HG03025 (cell line): ENCODE measurements around the gene CEP131.
"Not testable (repeated sequence)": the region's sequence is repeated elsewhere in the genome, so short reads cannot be mapped to it uniquely, and the experiment has no call there.

Experiments
- ATAC-seq: cut with Tn5 transposase; IDR thresholded peaks from one replicate; pipeline ENCODE4 v1.9.1; 2021; ENCODE audit warnings: mild to moderate bottlenecking, moderate library complexity; ENCODE audit not compliant: unreplicated experiment, low FRiP score

Gene CEP131

DNA sequence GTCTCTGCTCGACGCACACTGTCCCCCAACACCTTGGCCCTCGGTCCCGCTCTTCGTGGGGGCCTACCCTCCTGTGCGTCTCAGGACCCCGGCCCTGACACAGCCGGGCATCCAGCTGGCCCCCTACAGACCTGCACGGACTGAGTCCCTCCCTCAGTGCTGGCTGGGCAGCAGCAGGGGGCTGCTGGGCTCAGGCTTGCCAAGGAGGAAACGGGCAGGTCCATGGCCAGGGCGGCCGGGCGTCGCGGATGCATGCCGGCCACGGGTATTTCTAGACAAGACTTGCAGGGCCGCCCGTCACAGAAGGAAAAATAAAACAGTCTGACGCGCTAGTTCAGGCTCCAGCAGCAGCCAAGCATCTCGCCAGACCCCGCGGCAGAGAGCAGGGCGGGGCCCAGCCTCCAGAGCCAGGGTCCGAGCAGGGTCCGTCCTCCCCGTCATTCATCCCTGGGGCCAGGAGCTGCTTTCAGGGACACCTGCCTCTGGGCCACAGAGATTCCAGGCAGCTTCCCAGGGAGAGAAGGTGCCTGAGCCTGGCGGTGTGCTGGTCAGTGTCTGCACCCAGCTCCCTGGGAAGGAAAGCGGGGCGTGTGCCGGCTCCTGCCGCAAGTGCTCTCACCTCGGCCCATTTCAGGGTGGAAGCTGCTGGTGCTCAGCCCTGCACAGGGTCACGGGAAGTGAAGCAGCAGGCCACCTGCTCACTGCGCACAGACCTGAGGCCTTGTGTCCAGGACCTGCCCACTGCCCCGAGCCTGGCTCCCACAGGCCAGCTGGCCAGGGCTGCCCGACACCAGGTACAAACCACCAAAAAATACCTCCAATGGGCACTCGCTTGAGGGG is 64.7 kb downstream of the CEP131 start:
- no peak for ATAC-seq

DNA sequence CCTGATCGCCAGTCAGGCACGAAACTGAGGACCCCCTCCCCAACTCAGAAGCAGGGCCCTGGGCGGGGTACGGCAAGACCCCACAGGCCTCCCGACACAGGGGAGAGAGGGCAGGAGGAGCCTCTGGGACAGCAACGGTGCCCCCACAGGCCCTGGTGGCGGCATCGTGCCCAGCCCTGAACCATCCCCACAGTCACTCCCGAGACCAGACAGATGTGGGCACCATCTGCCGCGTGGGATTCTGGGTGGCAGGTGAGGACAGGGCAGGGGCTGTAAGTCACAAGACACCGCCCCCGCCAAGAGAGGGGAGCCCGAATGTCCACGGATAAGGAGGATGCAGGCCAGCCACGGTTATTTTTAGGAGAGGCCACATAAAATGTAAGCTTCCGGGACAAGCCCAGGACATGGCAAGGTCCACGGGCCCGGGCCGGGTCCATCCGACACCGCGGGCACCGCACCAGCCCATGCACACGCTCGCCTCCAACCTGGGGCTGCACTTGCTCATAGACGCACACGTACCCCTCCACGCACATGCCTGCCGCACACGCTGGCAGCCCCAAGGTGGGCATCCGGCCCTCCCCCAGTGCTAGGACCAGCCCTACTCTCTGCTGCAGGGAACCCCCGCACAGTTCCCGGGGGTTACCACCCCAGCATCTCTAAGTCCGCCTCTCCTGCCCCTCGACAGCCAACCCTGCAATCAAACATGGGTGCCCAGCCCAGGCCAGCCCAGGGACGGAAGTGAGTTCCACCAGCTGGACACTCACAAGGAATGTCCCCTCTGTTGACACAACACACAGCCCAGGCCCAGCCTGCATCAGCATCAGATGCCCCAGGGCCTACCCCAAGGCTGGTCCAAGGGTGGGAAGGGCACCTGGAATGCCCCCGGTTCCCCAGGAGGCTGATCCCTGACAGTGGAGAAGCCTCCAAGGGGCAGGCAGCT is 65.6 kb downstream of the CEP131 start:
- no peak for ATAC-seq

DNA sequence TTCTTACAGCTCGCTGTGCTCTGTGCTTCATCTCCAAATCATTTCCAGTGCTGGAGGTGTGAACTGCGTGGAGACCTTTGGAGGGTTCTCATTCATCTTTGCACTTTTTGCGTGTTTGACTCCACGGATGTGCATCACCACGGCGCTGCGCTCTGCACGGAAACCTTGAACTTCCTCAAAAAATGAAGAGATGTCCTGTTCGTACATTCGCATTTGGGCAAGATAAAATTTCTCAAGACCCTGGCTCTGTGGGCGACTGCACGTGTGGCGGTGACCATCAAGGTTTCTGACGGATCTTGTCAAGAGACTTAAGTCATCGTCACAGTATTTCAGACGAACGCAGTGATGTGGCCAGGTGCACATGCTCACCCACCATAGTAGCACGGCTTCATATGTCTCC is 67.8 kb downstream of the CEP131 start:
- no peak for ATAC-seq

DNA sequence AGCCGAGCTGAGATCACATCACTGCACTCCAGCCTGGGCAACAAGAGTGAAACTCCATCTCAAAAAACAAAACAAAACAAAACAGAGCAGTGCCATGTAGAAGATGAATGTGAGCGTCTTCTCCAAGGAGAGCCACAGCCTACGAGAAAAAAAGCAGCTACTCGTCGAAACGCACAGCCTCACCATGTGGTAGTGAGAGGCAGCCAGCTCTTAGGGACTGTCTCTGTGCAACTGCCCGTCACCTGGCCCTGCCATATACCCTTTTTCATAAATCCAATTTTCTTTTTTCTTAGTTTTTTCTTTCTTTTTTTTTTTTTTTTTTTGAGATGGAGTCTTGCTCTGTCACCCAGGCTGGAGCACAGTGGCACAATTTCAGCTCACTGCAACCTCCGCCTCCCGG is 68.7 kb downstream of the CEP131 start:
- not testable (repeated sequence) for ATAC-seq

DNA sequence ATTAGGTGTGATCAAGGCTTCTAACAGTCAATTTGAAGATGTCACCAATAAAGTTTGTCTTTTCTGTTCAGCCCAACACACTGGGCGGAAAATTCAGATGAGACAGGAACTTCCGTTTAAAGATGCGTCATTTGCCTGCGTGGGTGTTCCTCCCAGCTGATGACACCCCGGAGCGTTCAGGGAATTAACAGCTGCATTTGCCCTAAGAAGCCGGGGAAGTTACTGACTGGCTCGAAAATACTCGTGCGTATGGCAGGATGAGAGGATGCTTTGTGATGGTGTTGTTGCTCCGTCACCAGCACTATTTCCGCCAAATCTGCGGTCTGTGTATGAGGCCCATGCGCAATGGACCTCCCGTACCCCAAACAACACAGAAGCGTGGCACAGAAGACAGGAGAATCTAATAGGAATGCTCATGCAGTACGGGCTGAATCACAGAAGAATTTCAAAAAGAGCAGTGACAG is 69.4 kb downstream of the CEP131 start:
- no peak for ATAC-seq

DNA sequence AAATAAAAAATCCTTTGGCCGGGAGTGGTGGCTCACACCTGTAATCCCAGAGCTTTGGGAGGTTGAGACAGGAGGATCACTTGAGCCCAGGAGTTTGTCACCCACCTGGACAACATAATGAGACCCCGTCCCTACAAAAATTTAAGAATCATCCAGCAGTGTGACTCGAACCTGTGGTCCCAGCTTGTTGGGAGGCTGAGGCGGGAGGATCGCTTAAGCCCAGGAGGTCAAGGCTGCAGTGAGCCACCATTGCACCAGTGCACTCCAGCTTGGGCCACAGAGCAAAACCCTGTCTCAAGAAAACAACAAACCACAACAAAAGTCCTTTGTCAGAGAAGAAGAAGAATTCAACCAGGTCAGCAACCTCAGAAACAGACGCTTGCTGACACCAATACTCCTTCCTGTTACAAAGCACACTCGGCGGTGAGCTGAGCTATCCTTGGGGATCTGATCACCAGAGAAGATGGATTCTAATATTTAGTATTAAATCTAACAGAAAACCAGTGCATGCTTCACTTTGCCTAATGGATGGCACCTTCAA is 70.4 kb downstream of the CEP131 start:
- no peak for ATAC-seq

DNA sequence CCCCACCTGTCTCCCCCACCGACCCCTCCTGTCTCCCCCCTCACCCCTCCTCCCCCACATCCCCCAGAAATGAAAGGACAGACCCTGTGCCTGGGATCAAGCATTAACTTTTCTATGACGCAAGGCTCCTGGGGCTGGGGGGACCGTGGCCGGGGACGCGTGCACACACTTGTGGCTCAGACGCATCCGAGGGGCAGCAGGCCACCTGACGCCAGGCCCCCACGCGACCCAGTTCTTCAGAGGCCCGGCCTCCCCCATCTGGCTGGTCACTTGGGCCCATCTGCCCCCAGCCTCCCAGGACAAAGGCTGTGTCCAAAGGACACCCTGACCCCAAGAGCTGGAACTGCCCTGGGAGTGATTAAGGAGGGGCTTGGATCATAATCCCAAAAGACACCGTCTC is 71.5 kb downstream of the CEP131 start:
- no peak for ATAC-seq

DNA sequence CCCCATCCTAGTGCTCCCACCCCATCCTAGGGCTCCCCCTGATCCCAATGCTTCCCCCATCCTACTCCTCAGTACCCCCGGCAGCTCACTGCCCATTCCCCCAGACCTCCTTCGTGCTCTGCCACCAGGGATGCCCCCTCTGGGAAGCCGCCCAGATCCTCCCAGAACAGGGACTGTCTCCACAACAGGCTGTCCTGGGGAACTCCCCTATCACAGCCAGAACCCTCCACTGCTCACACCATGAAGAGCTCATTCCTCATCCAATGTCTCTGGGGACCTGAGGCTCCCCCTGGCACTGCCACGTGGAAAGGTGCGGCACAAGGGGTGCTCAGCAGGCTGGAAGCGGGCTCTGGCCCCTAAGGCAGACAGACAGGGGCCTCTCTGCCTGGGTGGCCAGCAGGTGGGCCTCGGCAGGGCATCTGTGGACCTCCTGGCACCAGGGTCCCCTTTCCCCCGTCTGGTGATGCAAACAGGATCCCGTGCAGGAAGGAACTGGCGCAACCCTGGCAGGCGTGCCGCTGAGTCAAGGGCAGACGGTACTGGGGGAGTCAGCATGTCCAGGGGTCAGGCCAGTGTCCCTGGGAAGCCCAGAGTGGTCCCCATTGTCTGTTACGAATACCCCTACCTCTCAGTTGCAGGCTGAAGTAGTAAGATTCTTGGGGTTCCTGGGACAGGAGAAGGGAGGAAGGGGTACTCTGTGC is 72.2 kb downstream of the CEP131 start:
- ATAC-seq = no peak

DNA sequence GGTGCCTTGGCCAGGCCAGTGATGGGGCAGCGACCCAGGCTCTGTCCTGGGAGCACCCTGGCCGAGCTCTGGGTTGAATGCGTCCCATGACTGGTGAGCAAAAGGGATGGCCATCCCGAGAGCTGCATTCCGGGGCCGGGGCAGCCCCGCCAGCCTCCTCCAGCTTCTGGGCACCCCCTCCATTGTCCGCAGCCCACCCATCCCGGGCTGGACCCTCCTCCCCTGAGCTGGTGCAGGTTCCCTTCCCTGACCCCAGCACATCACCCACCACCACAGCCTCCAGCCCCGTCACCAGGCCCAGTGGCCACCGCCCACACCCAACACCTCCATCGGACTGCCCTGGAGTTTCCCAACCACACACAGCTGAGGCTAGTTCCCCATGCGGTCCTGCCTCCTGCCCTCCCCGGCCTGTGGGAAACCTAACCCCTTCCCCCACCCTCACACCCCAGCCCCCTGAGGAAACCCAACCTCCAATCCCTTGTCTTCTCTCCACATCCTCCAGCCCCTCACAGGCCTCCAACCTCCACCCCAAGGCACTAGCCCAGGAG is 73.7 kb downstream of the CEP131 start:
- ATAC-seq = no peak

DNA sequence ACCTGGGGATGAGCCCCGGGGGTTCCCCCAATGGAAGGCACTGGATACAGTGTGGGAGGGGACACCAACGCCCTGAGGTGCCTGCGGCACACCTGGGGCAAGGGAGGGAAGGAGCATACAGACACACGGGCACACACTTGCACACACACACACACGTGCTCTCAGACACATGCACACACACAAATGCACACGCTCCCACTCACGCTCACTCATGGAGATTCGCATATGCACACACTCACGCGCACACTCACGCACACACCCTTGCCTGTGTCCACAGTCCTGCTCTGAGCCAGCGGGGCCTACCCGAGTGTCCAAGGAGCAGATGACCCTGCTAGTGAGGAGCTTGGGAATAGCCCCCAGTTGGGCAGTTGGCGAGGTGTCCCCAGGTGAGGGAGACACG is 74.2 kb downstream of the CEP131 start:
- ATAC-seq = no peak

DNA sequence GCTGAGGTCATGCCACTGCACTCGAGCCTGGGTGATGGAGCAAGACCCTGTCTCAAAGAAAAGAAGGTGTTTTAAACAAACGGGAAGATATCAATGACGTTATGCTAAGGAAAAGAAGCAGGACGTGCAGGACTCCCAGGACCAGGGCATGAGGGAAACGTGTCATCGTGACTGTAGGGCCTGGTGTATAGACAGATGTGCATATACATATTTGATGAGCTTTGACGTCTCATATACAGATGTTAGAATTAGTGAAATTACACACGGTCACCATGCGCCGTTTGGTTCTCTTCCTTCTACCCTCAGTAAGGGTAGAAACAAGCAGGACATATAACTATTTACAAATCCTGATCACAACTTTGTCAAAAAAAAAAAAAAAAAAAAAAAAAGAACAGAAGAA is 75.1 kb downstream of the CEP131 start:
- no peak for ATAC-seq

DNA sequence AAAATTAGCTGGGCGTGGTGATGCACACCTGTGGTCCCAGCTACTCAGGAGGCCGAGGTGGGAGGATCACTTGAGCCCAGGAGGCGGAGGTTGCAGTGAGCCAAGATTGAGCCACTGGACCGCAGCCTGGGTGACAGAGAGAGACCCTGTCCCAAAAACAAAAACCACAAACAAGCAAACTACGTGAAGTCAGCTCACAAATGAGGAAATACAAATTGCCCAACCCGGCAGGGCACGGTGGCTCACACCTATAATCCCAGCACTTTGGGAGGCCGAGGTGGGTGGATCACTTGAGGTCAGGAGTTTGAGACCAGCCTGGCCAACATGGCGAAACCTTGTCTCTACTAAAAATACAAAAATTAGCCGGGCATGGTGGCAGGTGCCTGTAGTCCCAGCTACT is 76.6 kb downstream of the CEP131 start:
- not testable (repeated sequence) for ATAC-seq

DNA sequence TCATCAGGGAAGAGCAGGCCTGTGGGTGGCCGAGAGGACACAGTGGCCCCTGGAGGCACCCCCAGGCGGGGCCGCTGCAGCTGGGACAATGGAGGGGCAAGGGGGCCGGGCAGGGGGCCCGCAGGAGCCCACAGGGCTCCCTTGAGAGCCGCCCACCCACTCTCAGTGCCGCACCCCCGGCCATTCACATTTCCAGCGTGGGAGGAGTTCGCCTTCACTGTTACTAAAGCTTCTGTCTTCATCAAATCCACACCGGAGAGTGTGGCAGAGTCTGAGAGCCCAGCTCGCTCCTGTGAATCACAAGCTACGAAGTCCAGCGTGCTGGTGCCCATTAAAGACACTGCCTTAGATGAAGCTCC is 78.4 kb downstream of the CEP131 start:
- ATAC-seq = no peak

DNA sequence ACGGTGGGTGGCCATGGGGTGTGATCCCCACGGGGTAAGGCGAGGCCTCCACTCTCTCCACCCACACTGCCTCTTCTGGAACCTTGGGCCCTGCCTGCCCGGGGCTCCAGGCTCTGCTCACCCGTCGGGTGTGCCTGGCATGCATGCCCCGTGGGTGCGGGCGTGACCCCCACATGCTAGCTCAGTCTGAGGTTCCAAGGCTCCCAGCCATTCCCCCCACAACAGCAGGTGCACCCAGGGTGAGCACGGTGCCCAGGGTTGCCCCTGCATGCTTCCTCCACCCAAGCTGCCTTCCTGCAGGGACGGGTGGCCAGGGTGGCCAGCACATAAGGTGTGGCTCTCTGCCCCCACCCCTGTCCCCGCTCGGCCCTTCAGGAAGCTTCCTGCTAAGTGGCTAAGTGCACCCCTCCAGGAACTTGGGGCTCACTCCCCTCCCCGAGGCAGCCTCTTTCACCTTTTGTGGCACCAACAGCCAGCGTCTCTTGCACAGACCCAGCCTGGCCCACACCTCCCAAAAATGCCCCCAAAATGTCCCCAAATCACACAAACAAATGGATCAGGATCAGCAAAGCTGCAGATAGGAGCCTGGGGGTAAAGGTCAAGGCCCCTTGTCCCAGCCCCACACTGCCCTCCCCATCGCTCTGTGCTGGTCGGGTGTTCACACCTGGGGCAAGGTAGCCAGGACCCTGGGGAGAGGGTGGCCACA is 78.9 kb downstream of the CEP131 start:
- no peak for ATAC-seq

DNA sequence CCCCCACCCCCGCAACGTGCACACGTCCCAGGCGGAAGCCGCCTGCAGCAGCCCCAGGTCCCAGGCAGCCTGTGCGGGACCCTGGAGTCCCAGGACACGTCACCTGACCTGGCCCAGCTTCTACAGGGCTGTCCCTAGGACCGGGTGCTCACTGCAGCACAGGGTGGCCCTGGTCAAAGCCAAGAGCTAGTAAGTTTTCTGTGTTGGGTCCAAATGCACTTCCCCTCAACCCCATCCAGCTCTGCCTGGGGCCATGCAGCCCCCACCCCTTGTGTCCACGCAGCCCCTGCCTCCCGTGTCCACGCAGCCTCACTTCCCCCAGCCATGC is 79.6 kb downstream of the CEP131 start:
- no peak for ATAC-seq

DNA sequence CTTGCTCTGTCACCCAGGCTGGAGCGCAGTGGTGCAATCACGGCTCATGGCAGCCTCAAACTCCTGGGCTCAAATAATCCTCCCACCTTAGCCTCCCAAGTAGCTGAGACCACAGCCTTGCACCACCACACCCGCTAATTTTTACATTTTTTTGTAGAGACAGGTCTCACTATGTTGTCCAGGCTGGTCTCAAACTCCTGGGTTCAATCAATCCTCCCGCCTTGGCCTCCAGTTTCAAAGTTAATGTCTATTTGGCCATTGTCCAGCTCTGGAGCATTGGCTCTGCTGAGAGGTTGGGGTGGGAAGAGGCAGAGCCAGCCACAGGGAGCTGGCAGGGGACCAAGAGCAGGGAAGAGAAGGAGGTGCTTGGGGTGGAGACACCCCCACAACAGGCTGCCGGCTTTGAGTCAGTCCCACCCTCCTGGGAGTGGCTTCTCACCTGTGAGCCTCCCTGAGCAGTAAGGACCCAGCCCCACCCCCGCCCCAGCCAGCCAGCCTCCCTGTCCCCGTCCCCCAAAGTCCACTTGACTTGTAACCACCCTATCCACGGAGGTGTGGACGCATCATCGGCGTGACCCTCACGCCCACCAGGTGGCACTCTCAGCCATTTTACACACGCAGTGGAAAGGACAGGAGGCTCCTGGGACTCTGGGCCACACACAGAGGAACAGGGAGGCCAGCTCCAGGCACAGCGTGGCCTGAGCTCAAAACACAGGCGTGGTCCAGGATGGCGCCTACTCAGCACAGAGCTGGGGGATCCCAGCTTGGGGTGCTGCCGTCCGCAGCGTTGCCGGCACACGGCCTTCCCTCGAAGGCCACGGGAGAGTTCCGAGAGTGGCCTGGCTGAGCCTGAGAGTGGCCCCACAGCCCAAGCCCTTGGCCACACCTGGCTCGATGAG is 80.2 kb downstream of the CEP131 start:
- no peak for ATAC-seq

DNA sequence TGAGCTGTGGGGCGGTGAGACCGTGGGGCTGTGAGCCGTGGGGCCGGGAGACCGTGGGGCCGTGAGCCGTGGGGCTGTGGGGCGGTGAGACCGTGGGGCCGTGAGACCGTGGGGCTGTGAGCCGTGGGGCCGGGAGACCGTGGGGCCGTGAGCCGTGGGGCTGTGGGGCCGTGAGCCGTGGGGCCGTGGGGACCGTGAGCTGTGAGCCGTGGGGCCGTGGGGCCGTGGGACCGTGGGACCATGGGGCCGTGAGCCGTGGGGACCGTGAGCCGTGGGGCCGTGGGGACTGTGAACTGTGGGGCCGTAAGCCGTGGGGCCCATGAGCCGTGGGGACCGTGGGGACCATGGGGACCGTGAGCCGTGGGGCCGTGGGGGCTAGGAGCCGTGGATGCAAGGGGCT is 82.1 kb downstream of the CEP131 start:
- ATAC-seq = no peak

DNA sequence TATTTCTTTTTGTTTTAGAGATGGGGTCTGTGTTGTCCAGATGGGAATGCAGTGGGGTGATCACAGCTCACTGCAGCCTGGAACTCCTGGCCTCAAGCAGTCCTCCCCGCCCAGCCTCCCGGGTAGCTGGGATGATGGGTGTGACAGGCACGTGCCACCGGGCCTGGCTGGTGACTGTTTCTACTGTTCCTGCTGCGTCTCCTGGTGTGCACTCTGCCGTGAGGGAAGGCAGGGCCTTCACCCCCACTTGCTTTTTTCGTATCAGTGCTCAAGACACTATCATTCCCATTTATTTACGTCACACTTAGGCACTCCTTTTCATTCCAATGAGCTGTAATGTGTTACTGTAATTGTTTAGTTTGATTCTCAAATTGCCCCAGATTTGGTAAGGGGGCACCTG is 82.7 kb downstream of the CEP131 start:
- ATAC-seq = no peak
